Lower lobe of right lung (tissue), 2 donors: ENCODE data around the gene MRC1. TPM values are rescaled to one million over a fixed set of nuclear protein-coding genes. Genes with fewer than 3 reads are reported as not detected.
"Not testable (repeated sequence)": the region's sequence is repeated elsewhere in the genome, so short reads cannot be mapped to it uniquely, and the experiment has no call there.

Experiments used
- ATAC-seq, 2 donors: fragments of 200-7000 bp; cut with Tn5 transposase; one replicate each; pipeline ENCODE4 v1.9.1; 2020 to 2022; ENCODE audit warnings: mild to moderate bottlenecking in 2 of 2, moderate library complexity in 2 of 2
- DNase-seq: peaks from one replicate; pipeline ENCODE4 v3.0.0-alpha.2; 2020
- H3K27ac ChIP-seq: fragments of 200-600 bp; one replicate; pipeline ENCODE4 v1.8.0; 2022
- H3K27me3 ChIP-seq: fragments of 200-600 bp; one replicate; pipeline ENCODE4 v1.8.0; 2022; ENCODE audit warnings: low read depth
- H3K36me3 ChIP-seq: fragments of 200-600 bp; one replicate; pipeline ENCODE4 v1.8.0; 2022; ENCODE audit warnings: mild to moderate bottlenecking
- H3K4me1 ChIP-seq: fragments of 200-600 bp; one replicate; pipeline ENCODE4 v1.8.0; 2022
- H3K4me3 ChIP-seq: fragments of 200-600 bp; one replicate; pipeline ENCODE4 v1.8.0; 2022; ENCODE audit warnings: mild to moderate bottlenecking
- H3K9me3 ChIP-seq: fragments of 200-600 bp; one replicate; pipeline ENCODE4 v1.8.0; 2022
- CTCF ChIP-seq: fragments of 200-600 bp; IDR thresholded peaks from one replicate; pipeline ENCODE4 v1.8.0; 2022; ENCODE audit warnings: antibody characterized with exemption, mild to moderate bottlenecking
- intact Hi-C: fragments of 100-400 bp; cut with DNase I; formaldehyde crosslinking; loops from one replicate; pipeline ENCODE4 v1.11.0; 2022
- total RNA-seq: library from RNA; stranded (reverse); fragmentation: NEBNext Ultra II Directional; extraction: Animal tissue kit (Norgen Biotek cat#: 25700); gene quantifications from one replicate; pipeline ENCODE4 v1.2.1, GENCODE V29; 2021
- donor health status: DM: no; HTN: yes; CAD: no; lungs with severe emphysema.

Gene MRC1
- total RNA-seq, 1 donor from 2014 or later, result 529 TPM

- no peaks in the 10 kb centered on the region for H3K27me3 ChIP-seq
- no peak overlapping the region for H3K4me3 ChIP-seq
- H3K27ac ChIP-seq, result no peak overlapping the region
- H3K36me3 ChIP-seq, result no peaks in the 10 kb centered on the region
- H3K4me1 ChIP-seq, result no peaks in the 10 kb centered on the region
- no peaks in the 10 kb centered on the region for H3K9me3 ChIP-seq
- DNase-seq (no peak), ATAC-seq (no peak)
- intact Hi-C loops, result no loop called here
- no peak for TF ChIP-seq CTCF
These were observed 134.0 kb downstream of the MRC1 start for GRCh38 chr10:17943033-17943745.

GRCh38 chr10:17950269-17950668 lies 141.1 kb downstream of the MRC1 start:
- not testable (repeated sequence) for ATAC-seq, DNase-seq

GRCh38 chr10:17950726-17951125 lies 141.6 kb downstream of the MRC1 start:
- Histone ChIP-seq H3K4me3 (no peak overlapping the region), H3K9me3 (no peaks in the 10 kb centered on the region), H3K27ac (no peak overlapping the region), H3K27me3 (no peaks in the 10 kb centered on the region), H3K4me1 (no peaks in the 10 kb centered on the region), H3K36me3 (no peaks in the 10 kb centered on the region)
- no peak for DNase-seq
- intact Hi-C loops, result no loop called here
- no peak for ATAC-seq
- no peak for TF ChIP-seq CTCF

More at GRCh38 chr10:17950269-17950668, 141.1 kb downstream of the MRC1 start:
- H3K27me3 ChIP-seq, H3K36me3 ChIP-seq, intact Hi-C loops, H3K27ac ChIP-seq, H3K4me1 ChIP-seq, H3K4me3 ChIP-seq, H3K9me3 ChIP-seq: not testable (repeated sequence)

GRCh38 chr10:17951868-17952371 lies 142.8 kb downstream of the MRC1 start, which contains the start of gene SLC39A12:
Gene SLC39A12, plus strand, starts transcription at chr10:17951918. Its CDS starts 1,359 bp downstream, at chr10:17953277.
- H3K9me3 ChIP-seq, result no peaks in the 10 kb centered on the region
- intact Hi-C loops, result no loop called here
- ATAC-seq, result no peak
- H3K4me1 ChIP-seq, result no peaks in the 10 kb centered on the region
- no peak within 1 kb of the TSS for H3K4me3 ChIP-seq
- H3K36me3 ChIP-seq, result no peaks in the 10 kb centered on the region
- no peak within 1 kb of the TSS for H3K27ac ChIP-seq
- no peak for DNase-seq
- TF ChIP-seq CTCF, result no peak
- no peaks in the 10 kb centered on the region for H3K27me3 ChIP-seq

GRCh38 chr10:17954372-17954771 lies 145.2 kb downstream of the MRC1 start:
- H3K36me3 ChIP-seq, H3K4me1 ChIP-seq, ATAC-seq, H3K27ac ChIP-seq, intact Hi-C loops, DNase-seq, H3K27me3 ChIP-seq, H3K4me3 ChIP-seq, H3K9me3 ChIP-seq: not testable (repeated sequence)

GRCh38 chr10:17954861-17955260 lies 145.7 kb downstream of the MRC1 start:
- ATAC-seq, result no peak
- no peak for DNase-seq
- H3K4me1 ChIP-seq, result no peaks in the 10 kb centered on the region
- no peak overlapping the region for H3K27ac ChIP-seq
- H3K27me3 ChIP-seq, result no peaks in the 10 kb centered on the region
- no peaks in the 10 kb centered on the region for H3K36me3 ChIP-seq
- intact Hi-C loops, result no loop called here
- no peak overlapping the region for H3K4me3 ChIP-seq
- no peak for TF ChIP-seq CTCF
- no peaks in the 10 kb centered on the region for H3K9me3 ChIP-seq
